HepG2 (cell line): ENCODE data around the gene RRM2. TPM values are rescaled to one million over a fixed set of nuclear protein-coding genes. Genes with fewer than 3 reads are reported as not detected.
A peak's percentile ranks its signal among the peaks of the same experiment; 100 is the strongest.

Source experiments
- AHR ChIP-seq: IDR thresholded peaks from 2 replicates; pipeline ENCODE4 v1.6.1; 2018; ENCODE audit warnings: missing genetic modification reagents, missing compliant biosample characterization
- CREM ChIP-seq, 2 experiments: sonication (generic) in 1 of 2; formaldehyde crosslinking in 1 of 2; IDR thresholded peaks; 2 replicates each; pipeline versions ENCODE4 v1.4.0 to v1.6.1; 2016 to 2020; ENCODE audit warnings: antibody characterized with exemption in 1 of 2, mild to moderate bottlenecking in 1 of 2, missing genetic modification reagents in 1 of 2
- KDM1A ChIP-seq: IDR thresholded peaks from 2 replicates; pipeline ENCODE4 v1.6.1; 2016; ENCODE audit warnings: missing compliant biosample characterization
- MYC ChIP-seq: sonication (generic); formaldehyde crosslinking; IDR thresholded peaks from 2 replicates; pipeline ENCODE4 v1.9.0; 2021; ENCODE audit warnings: missing genetic modification reagents, borderline replicate concordance
- PHF21A ChIP-seq: sonication (generic); formaldehyde crosslinking; IDR thresholded peaks from 2 replicates; pipeline ENCODE4 v1.5.0; 2020; ENCODE audit warnings: mild to moderate bottlenecking, missing genetic modification reagents
- TRIM24 ChIP-seq: sonication (generic); formaldehyde crosslinking; IDR thresholded peaks from 2 replicates; pipeline ENCODE4 v1.8.0; 2022; ENCODE audit warnings: mild to moderate bottlenecking, missing genetic modification reagents
- USF2 ChIP-seq, 2 experiments: sonication (generic) in 1 of 2; formaldehyde crosslinking in 1 of 2; IDR thresholded peaks; 2 replicates each; pipeline versions ENCODE4 v1.5.1 to v1.6.1; 2011 to 2020; ENCODE audit warnings: borderline replicate concordance in 1 of 2, low read depth in 1 of 2, low read length in 1 of 2, mild to moderate bottlenecking in 1 of 2, missing genetic modification reagents in 1 of 2, moderate library complexity in 1 of 2
- ZBTB26 ChIP-seq: IDR thresholded peaks from 2 replicates; pipeline ENCODE4 v1.6.1; 2016; ENCODE audit warnings: missing compliant biosample characterization, missing genetic modification reagents, borderline replicate concordance
- ZHX2 ChIP-seq, 2 experiments: sonication (generic) in 1 of 2; formaldehyde crosslinking in 1 of 2; IDR thresholded peaks; 2 replicates each; pipeline versions ENCODE4 v1.6.1 to v1.9.0; 2014 to 2022; ENCODE audit warnings: antibody characterized with exemption in 1 of 2, borderline replicate concordance in 1 of 2, inconsistent platforms in 1 of 2, low read depth in 1 of 2, missing genetic modification reagents in 1 of 2
- ZNF205 ChIP-seq: IDR thresholded peaks from 2 replicates; pipeline ENCODE4 v1.6.1; 2018; ENCODE audit warnings: missing biosample characterization, missing genetic modification reagents
- ZNF30 ChIP-seq: sonication (generic); formaldehyde crosslinking; IDR thresholded peaks from 2 replicates; pipeline ENCODE4 v1.5.0; 2020; ENCODE audit warnings: mild to moderate bottlenecking, missing genetic modification reagents
- ZNF383 ChIP-seq: sonication (generic); formaldehyde crosslinking; IDR thresholded peaks from 2 replicates; pipeline ENCODE4 v1.4.0; 2020; ENCODE audit warnings: missing genetic modification reagents, mild to moderate bottlenecking, borderline replicate concordance
- ZNF44 ChIP-seq: sonication (generic); formaldehyde crosslinking; IDR thresholded peaks from 2 replicates; pipeline ENCODE4 v1.5.1; 2020; ENCODE audit warnings: mild to moderate bottlenecking, missing genetic modification reagents
- ZNF468 ChIP-seq: sonication (generic); formaldehyde crosslinking; IDR thresholded peaks from 2 replicates; pipeline ENCODE4 v1.8.0; 2022; ENCODE audit warnings: mild to moderate bottlenecking, moderate library complexity, missing genetic modification reagents
- ZNF629 ChIP-seq: sonication (generic); formaldehyde crosslinking; conservative IDR thresholded peaks from 2 replicates; pipeline ENCODE4 v1.5.0; 2020; ENCODE audit warnings: missing genetic modification reagents
- ZNF772 ChIP-seq: sonication (generic); formaldehyde crosslinking; IDR thresholded peaks from 2 replicates; pipeline ENCODE4 v1.5.0; 2020; ENCODE audit warnings: mild to moderate bottlenecking, missing genetic modification reagents
- ZSCAN30 ChIP-seq: sonication (generic); formaldehyde crosslinking; IDR thresholded peaks from 2 replicates; pipeline ENCODE4 v1.5.0; 2020; ENCODE audit warnings: mild to moderate bottlenecking, missing genetic modification reagents
- polyA plus RNA-seq, 8 experiments: library from polyadenylated mRNA; depleted of rRNA in 3 of 8; stranded (reverse) in 7 of 8; unstranded in 1 of 8; fragments of >200 nt; fragmentation: Illumina TruSeq in 4 of 8; extraction: Trizol in 4 of 8; gene quantifications; 2 replicates each; pipeline versions ENCODE4 v1.2.1 to v1.2.3, GENCODE V29; 2011 to 2016; ENCODE audit warnings: low read depth in 4 of 8, missing spikeins in 1 of 8, mixed read lengths in 1 of 8; ENCODE audit not compliant: insufficient read depth in 1 of 8
- total RNA-seq, 5 experiments: library from RNA; depleted of rRNA; stranded (reverse); fragments of >200 nt; fragmentation: Illumina TruSeq; extraction: Trizol; gene quantifications; 2 replicates each; pipeline ENCODE4 v1.2.3, GENCODE V29; 2016; ENCODE audit warnings: low read depth in 1 of 5

The RRM2 gene
- total and polyA plus RNA-seq, 2 of the 13 experiments (the other 11 are each of a cell fraction or from before 2014, with no cell fraction given): 31.3 to 150 TPM

GRCh38 chr2:10097352-10098148, 25.0 kb upstream of the RRM2 start (continued):
- TF ChIP-seq CREM (IDR thresholded peaks at IDR 0.05): no peak
- TF ChIP-seq CREM (CRISPR knock-in tag; IDR thresholded peaks at IDR 0.05): no peak
- no peak for TF ChIP-seq ZHX2 (IDR thresholded peaks at IDR 0.05; ENCODE audit: low read depth)
- TF ChIP-seq ZHX2 (CRISPR knock-in tag; IDR thresholded peaks at IDR 0.05; ENCODE audit: borderline replicate concordance): no peak
- TF ChIP-seq ZNF383: no peak
- no peak for TF ChIP-seq ZNF468 (CRISPR knock-in tag)
- 0 out of 2 replicates have a peak, but pooled peaks have one; percentile 14 for TF ChIP-seq ZNF629 (CRISPR knock-in tag)
- peak; percentile 18; the same call in 1 of the 2 replicates for TF ChIP-seq MYC (CRISPR knock-in tag)
- no peak for TF ChIP-seq ZNF30 (CRISPR knock-in tag)
- TF ChIP-seq ZNF44 (CRISPR knock-in tag): no peak
- TF ChIP-seq AHR (CRISPR knock-in tag): no peak
- no peak for TF ChIP-seq ZSCAN30 (CRISPR knock-in tag)
- TF ChIP-seq PHF21A (CRISPR knock-in tag): no peak
- TF ChIP-seq ZNF772: peak; percentile 30; the same call in 1 of the 2 replicates
- TF ChIP-seq USF2 (IDR thresholded peaks at IDR 0.05; ENCODE audit: low read depth, low read length): no peak
- no peak for TF ChIP-seq USF2 (CRISPR knock-in tag; IDR thresholded peaks at IDR 0.05; ENCODE audit: borderline replicate concordance)
- no peak for TF ChIP-seq KDM1A (CRISPR knock-in tag)
- no peak for TF ChIP-seq ZBTB26 (CRISPR knock-in tag)
- TF ChIP-seq TRIM24 (CRISPR knock-in tag): no peak
- no peak for TF ChIP-seq ZNF205 (CRISPR knock-in tag)
